HL-60 (cell line): ENCODE results near the gene ANKRD17.

Experiments used
- DNase-seq, 2 experiments: peaks; one replicate each; pipeline ENCODE4 v3.0.0-alpha.2; 2010 to 2020; ENCODE audit warnings: low read depth in 1 of 2, low spot score in 1 of 2
- H3K27ac ChIP-seq: fragments of 250-450 bp; sonication (Bioruptor Pico); replicated peaks from 2 replicates; pipeline ENCODE4 v1.5.1; 2020; ENCODE audit warnings: mild to moderate bottlenecking, moderate library complexity
- H3K27me3 ChIP-seq: fragments of 250-450 bp; sonication (Bioruptor Pico); 2 replicates; pipeline ENCODE4 v1.5.1; 2021; ENCODE audit warnings: mild to moderate bottlenecking, moderate library complexity; ENCODE audit not compliant: insufficient read depth, poor library complexity, severe bottlenecking
- H3K4me3 ChIP-seq: replicated peaks from 2 replicates; pipeline ENCODE4 v1.5.1; 2011; ENCODE audit warnings: mild to moderate bottlenecking, control low read depth, low read length; ENCODE audit not compliant: insufficient read depth
- CTCF ChIP-seq: IDR thresholded peaks from one replicate; pipeline ENCODE4 v1.5.1; 2011; ENCODE audit warnings: low read length, control low read depth, inconsistent platforms; ENCODE audit not compliant: insufficient read depth
- GABPA ChIP-seq: IDR thresholded peaks from 2 replicates; pipeline ENCODE4 v1.6.1; 2012; ENCODE audit warnings: low read depth
- POLR2AphosphoS5 ChIP-seq: IDR thresholded peaks from 2 replicates; pipeline ENCODE4 v1.6.1; 2012; ENCODE audit warnings: low read depth
- REST ChIP-seq: IDR thresholded peaks from 2 replicates; pipeline ENCODE4 v1.6.1; 2012; ENCODE audit warnings: low read depth; ENCODE audit not compliant: insufficient replicate concordance
- SPI1 ChIP-seq: IDR thresholded peaks from 2 replicates; pipeline ENCODE4 v1.6.1; 2012; ENCODE audit warnings: low read depth, mild to moderate bottlenecking, borderline replicate concordance

Gene ANKRD17

GRCh38 chr4:73236151-73236550 is 22.4 kb downstream of the ANKRD17 start:
- Histone ChIP-seq H3K27me3 (no peaks in the 10 kb centered on the region), H3K27ac (no peak overlapping the region), H3K4me3 (no peak overlapping the region)
- no peak for TF ChIP-seq GABPA
- no peak for TF ChIP-seq REST
- DNase-seq: no peak

- Histone ChIP-seq H3K27ac (no peak overlapping the region), H3K27me3 (no peaks in the 10 kb centered on the region), H3K4me3 (no peak overlapping the region)
- TF ChIP-seq GABPA (no peak), CTCF (no peak), SPI1 (no peak), REST (no peak), POLR2AphosphoS5 (no peak)
- DNase-seq: no peak
These were observed 23.9 kb downstream of the ANKRD17 start for GRCh38 chr4:73234712-73235111.

- Histone ChIP-seq H3K27me3 (no peaks in the 10 kb centered on the region), H3K4me3 (no peak overlapping the region), H3K27ac (no peak overlapping the region)
- no peak for DNase-seq
- TF ChIP-seq POLR2AphosphoS5 (no peak), REST (no peak), SPI1 (no peak), GABPA (no peak), CTCF (no peak)
These were observed 26.8 kb downstream of the ANKRD17 start for GRCh38 chr4:73231518-73232487.
